ENCODE data around the gene SNTA1. TPM values are rescaled to one million over a fixed set of nuclear protein-coding genes. Genes with fewer than 3 reads are reported as not detected.
"Not testable (repeated sequence)": the region's sequence is repeated elsewhere in the genome, so short reads cannot be mapped to it uniquely, and the experiment has no call there.

The SNTA1 gene
- total RNA-seq, 2 experiments from 2014 or later = 5.6 to 5.8 TPM

DNA sequence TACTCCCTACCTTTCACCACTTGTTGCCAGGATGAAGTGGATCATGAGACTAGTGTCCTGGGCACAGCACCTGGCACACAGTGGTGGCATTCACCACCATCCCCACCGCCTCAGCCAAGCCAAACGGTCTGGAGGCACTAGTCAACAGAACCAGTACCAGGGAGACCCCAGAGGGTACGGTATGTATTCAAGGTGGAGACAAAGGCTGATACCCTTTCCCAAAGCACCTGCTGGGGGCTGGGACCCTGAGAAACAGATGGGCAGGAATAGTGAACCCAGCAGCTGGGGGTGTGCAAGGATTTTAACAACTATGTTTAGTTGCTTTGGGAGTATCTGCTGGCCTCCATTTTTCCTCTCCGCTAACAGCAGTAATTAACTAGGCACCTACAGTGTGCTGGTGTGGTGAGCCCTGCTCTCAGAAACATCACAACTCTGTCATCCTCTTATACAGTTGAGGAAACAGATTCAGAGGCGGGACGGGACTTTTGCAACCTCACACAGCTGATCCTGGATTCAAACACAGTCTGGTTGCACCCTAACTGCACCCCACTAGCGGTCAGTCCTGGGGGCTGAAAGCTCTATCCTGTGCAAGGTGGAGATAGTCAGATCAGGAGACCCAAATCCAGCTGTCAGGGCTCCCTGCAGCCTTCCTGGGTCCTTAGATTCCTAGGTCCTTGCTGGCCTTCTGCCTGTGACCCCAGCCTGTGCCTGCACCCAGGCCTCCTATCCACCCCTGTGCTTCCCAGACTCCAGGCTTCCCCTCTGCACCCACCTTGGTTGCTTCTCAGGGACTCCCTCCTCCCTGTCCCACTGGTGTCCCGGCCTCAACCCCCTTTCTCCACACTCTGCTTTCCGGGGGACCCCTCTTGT, 1.2 kb downstream of the SNTA1 start:
- no peak for ATAC-seq
- H3K27ac Mint-ChIP-seq = no peak overlapping the region
- no peaks in the 10 kb centered on the region for H3K36me3 Mint-ChIP-seq (ENCODE audit: low read depth)
- H3K27me3 Mint-ChIP-seq = no peaks in the 10 kb centered on the region
- intact Hi-C loops (cut with micrococcal nuclease) = no loop called here
- peaks cover 12% of the 10 kb centered on the region for H3K4me1 Mint-ChIP-seq (ENCODE audit: low read depth)
- H3K4me3 Mint-ChIP-seq = peak overlapping the region; percentile 68
- TF ChIP-seq CTCF (IDR thresholded peaks at IDR 0.05) = no peak
- H3K9me3 Mint-ChIP-seq = no peaks in the 10 kb centered on the region
- ChIA-PET POLR2A (interaction anchor here (1.3 kb wide), 1 partner anchor 10 kb away, joined by 3 read pairs; no protein-coding TSS in a partner anchor), CTCF (interaction anchor here (1.2 to 4.3 kb wide), 3 partner anchors 47 to 225 kb away, joined by 4 to 30 read pairs (median 4); partner anchors contain the start of genes ACTL10 and CBFA2T2)
- DNase-seq = peak; percentile 26

- H3K27ac Mint-ChIP-seq = no peak overlapping the region
- TF ChIP-seq CTCF (IDR thresholded peaks at IDR 0.05) = no peak
- no peak for DNase-seq
- no peaks in the 10 kb centered on the region for H3K9me3 Mint-ChIP-seq
- ATAC-seq = no peak
- no peaks in the 10 kb centered on the region for H3K27me3 Mint-ChIP-seq
- H3K4me1 Mint-ChIP-seq (ENCODE audit: low read depth) = peaks cover 12% of the 10 kb centered on the region
- ChIA-PET POLR2A (interaction anchor here (1.1 kb wide), 1 partner anchor 272 kb away, joined by 3 read pairs; no protein-coding TSS in a partner anchor), CTCF (no interaction called here)
- H3K4me3 Mint-ChIP-seq = no peak overlapping the region
- H3K36me3 Mint-ChIP-seq (ENCODE audit: low read depth) = no peaks in the 10 kb centered on the region
- intact Hi-C loops (cut with micrococcal nuclease) = no loop called here
Observed at GRCh38 chr20:33441142-33441955, 2.2 kb downstream of the SNTA1 start.

DNA sequence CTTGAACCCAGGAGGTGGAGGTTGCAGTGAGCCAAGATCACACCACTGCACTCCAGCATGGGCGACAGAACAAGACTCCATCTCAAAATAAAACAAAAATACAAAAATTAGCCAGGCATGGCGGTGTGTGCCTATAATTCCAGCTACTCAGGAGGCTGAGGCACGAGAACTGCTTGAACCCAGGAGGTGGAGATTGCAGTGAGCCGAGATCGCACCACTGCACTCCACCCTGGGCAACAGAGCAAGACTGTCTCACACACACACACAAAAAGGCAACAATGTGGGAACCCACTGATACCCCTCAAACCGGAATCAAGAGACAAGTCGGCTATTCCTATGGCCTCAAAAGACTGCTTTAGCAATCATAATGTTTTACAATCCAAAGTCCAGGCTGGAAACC, 3.0 kb downstream of the SNTA1 start:
- H3K27ac Mint-ChIP-seq; H3K9me3 Mint-ChIP-seq; H3K27me3 Mint-ChIP-seq; POLR2A ChIA-PET; ATAC-seq; H3K4me3 Mint-ChIP-seq; H3K36me3 Mint-ChIP-seq (ENCODE audit: low read depth); DNase-seq; CTCF ChIA-PET; intact Hi-C loops (cut with micrococcal nuclease): not testable (repeated sequence)
- H3K4me1 Mint-ChIP-seq (ENCODE audit: low read depth) = peaks cover 12% of the 10 kb centered on the region

- no peaks in the 10 kb centered on the region for H3K9me3 Mint-ChIP-seq
- POLR2A ChIA-PET = interaction anchor here (0.7 to 0.8 kb wide), 2 partner anchors 197 to 241 kb away, joined by 3 read pairs; no protein-coding TSS in a partner anchor
- TF ChIP-seq CTCF (IDR thresholded peaks at IDR 0.05) = no peak
- peaks cover 5% of the 10 kb centered on the region for H3K4me1 Mint-ChIP-seq (ENCODE audit: low read depth)
- H3K4me3 Mint-ChIP-seq = no peak overlapping the region
- H3K27me3 Mint-ChIP-seq = no peaks in the 10 kb centered on the region
- H3K27ac Mint-ChIP-seq = no peak overlapping the region
- DNase-seq (no peak), ATAC-seq (no peak)
- no peaks in the 10 kb centered on the region for H3K36me3 Mint-ChIP-seq (ENCODE audit: low read depth)
- intact Hi-C loops (cut with micrococcal nuclease) = no loop called here
- CTCF ChIA-PET = no interaction called here
Observed at GRCh38 chr20:33438481-33438880, 5.1 kb downstream of the SNTA1 start.

GRCh38 chr20:33437141-33437911, 6.2 kb downstream of the SNTA1 start:
- ATAC-seq = no peak
- no peak for DNase-seq
- no peaks in the 10 kb centered on the region for H3K9me3 Mint-ChIP-seq
- ChIA-PET POLR2A (no interaction called here), CTCF (no interaction called here)
- intact Hi-C loops (cut with micrococcal nuclease) = no loop called here
- no peaks in the 10 kb centered on the region for H3K27me3 Mint-ChIP-seq
- no peaks in the 10 kb centered on the region for H3K36me3 Mint-ChIP-seq (ENCODE audit: low read depth)
- no peak overlapping the region for H3K4me3 Mint-ChIP-seq
- TF ChIP-seq CTCF (IDR thresholded peaks at IDR 0.05) = no peak
- H3K4me1 Mint-ChIP-seq (ENCODE audit: low read depth) = no peaks in the 10 kb centered on the region
- H3K27ac Mint-ChIP-seq = no peak overlapping the region

All from activated CD8-positive, alpha-beta T cell treated with anti-CD3 and anti-CD28 coated beads for 36 hours (primary cell).